Type B pancreatic cell (in vitro differentiated cells): ENCODE measurements around the gene RGS18. TPM values are rescaled to one million over a fixed set of nuclear protein-coding genes. Genes with fewer than 3 reads are reported as not detected.

ENCODE experiments used
- DNase-seq: peaks from one replicate; pipeline ENCODE4 v3.0.0; 2021; ENCODE audit warnings: mixed read lengths; ENCODE audit not compliant: unreplicated experiment; ENCODE audit errors: extremely low spot score
- H3K27ac Mint-ChIP-seq: 2 replicates; pipeline ENCODE4 v1.8.0; 2021; ENCODE audit warnings: mild to moderate bottlenecking, mixed read lengths
- H3K27me3 Mint-ChIP-seq: 2 replicates; pipeline ENCODE4 v1.8.0; 2021; ENCODE audit warnings: mixed read lengths
- H3K36me3 Mint-ChIP-seq: 2 replicates; pipeline ENCODE4 v1.8.0; 2021; ENCODE audit warnings: mixed read lengths
- H3K4me1 Mint-ChIP-seq: one replicate; pipeline ENCODE4 v1.8.0; 2021; ENCODE audit warnings: mixed read lengths; ENCODE audit not compliant: unreplicated experiment
- H3K4me3 Mint-ChIP-seq: 2 replicates; pipeline ENCODE4 v1.8.0; 2021; ENCODE audit warnings: mild to moderate bottlenecking, mixed read lengths
- H3K9me3 Mint-ChIP-seq: 2 replicates; pipeline ENCODE4 v1.8.0; 2021; ENCODE audit warnings: mixed read lengths
- total RNA-seq: library from RNA; stranded (reverse); gene quantifications from 2 replicates; pipeline ENCODE4 v1.2.1, GENCODE V29; 2021; ENCODE audit warnings: low replicate concordance
- TF ChIP-seq, protein P1 (sequence below): fragments of 200-600 bp; sonication (generic); conservative IDR thresholded peaks from 2 replicates; pipeline ENCODE4 v1.5.0; 2021; ENCODE audit warnings: antibody characterized with exemption, mild to moderate bottlenecking

Gene RGS18
- total RNA-seq, 1 donor from 2014 or later = not detected

DNA sequence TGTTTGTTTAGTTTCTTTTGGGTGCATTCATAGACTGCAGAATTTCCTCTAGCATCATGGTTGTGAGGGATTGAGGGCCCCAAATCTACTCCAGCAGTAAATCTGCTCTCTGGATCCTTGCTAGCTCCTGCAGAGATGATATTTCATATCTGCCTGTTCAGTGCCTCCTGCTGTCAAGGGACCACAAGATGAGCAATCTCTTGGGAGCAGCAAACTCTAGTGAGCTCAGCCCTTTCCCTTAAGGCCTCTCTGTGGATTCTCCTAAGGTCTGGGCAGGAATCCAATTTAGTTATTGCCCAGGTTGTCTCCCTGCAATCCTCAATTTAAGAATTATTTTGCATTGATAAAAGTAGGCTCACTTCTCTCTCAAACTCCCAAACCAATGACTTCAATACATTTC lies 76.9 kb downstream of the RGS18 start:
- Mint-ChIP-seq H3K36me3 (no peaks in the 10 kb centered on the region), H3K27ac (no peak overlapping the region), H3K27me3 (no peaks in the 10 kb centered on the region), H3K9me3 (no peaks in the 10 kb centered on the region), H3K4me1 (no peaks in the 10 kb centered on the region), H3K4me3 (no peak overlapping the region)
- no peak for DNase-seq
- TF ChIP-seq, protein P1, sequence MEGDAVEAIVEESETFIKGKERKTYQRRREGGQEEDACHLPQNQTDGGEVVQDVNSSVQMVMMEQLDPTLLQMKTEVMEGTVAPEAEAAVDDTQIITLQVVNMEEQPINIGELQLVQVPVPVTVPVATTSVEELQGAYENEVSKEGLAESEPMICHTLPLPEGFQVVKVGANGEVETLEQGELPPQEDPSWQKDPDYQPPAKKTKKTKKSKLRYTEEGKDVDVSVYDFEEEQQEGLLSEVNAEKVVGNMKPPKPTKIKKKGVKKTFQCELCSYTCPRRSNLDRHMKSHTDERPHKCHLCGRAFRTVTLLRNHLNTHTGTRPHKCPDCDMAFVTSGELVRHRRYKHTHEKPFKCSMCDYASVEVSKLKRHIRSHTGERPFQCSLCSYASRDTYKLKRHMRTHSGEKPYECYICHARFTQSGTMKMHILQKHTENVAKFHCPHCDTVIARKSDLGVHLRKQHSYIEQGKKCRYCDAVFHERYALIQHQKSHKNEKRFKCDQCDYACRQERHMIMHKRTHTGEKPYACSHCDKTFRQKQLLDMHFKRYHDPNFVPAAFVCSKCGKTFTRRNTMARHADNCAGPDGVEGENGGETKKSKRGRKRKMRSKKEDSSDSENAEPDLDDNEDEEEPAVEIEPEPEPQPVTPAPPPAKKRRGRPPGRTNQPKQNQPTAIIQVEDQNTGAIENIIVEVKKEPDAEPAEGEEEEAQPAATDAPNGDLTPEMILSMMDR = no peak

Other genes starting within 250 kb of the RGS18 start
- not detected in 2 replicates for gene RGS21, start 158.5 kb downstream of the RGS18 start, total RNA-seq